A549 (cell line): Measurements from ENCODE around the gene PAX3.

Experiments
- BHLHE40 ChIP-seq: IDR thresholded peaks from 2 replicates; pipeline ENCODE4 v1.6.1; 2012; ENCODE audit warnings: low read depth, low read length, inconsistent platforms
- CHD4 ChIP-seq: fragments of 200-600 bp; sonication (generic); IDR thresholded peaks from 2 replicates; pipeline ENCODE4 v1.6.1; 2016; ENCODE audit warnings: antibody characterized with exemption, mild to moderate bottlenecking, borderline replicate concordance
- EHF ChIP-seq: fragments of 250-450 bp; sonication (Bioruptor Pico); IDR thresholded peaks from 2 replicates; pipeline ENCODE4 v1.5.0; 2020; ENCODE audit warnings: mild to moderate bottlenecking
- EP300 ChIP-seq, 2 experiments: fragments of >200 bp; sonication (Bioruptor Twin); formaldehyde crosslinking; IDR thresholded peaks; 2 replicates in 1 of 2; 3 replicates in 1 of 2; pipeline ENCODE4 v1.6.1; 2016 to 2017
- JUNB ChIP-seq: fragments of >200 bp; sonication (Bioruptor Twin); formaldehyde crosslinking; IDR thresholded peaks from 2 replicates; pipeline ENCODE4 v1.6.1; 2016
- MYC ChIP-seq: IDR thresholded peaks from 2 replicates; pipeline ENCODE4 v1.6.1; 2012; ENCODE audit warnings: mild to moderate bottlenecking, inconsistent platforms, low read length, improper control_type of control experiment, borderline replicate concordance
- PHF8 ChIP-seq: fragments of 200-600 bp; sonication (generic); IDR thresholded peaks from 2 replicates; pipeline ENCODE4 v1.6.1; 2016; ENCODE audit warnings: low read depth, mild to moderate bottlenecking, antibody characterized with exemption, moderate library complexity, borderline replicate concordance
- POLR2A ChIP-seq: IDR thresholded peaks from 2 replicates; pipeline ENCODE4 v1.6.1; 2012; ENCODE audit warnings: mild to moderate bottlenecking, low read length
- SMC3 ChIP-seq: fragments of >200 bp; sonication (Bioruptor Twin); formaldehyde crosslinking; IDR thresholded peaks from 3 replicates; pipeline ENCODE4 v1.6.1; 2018; ENCODE audit warnings: inconsistent platforms
- TF ChIP-seq, protein P1 (sequence below): fragments of >200 bp; sonication (Bioruptor Twin); formaldehyde crosslinking; IDR thresholded peaks from 3 replicates; pipeline ENCODE4 v1.5.1; 2016
- TF ChIP-seq, protein P2 (sequence below): fragments of 200-600 bp; sonication (generic); IDR thresholded peaks from 2 replicates; pipeline ENCODE4 v1.6.1; 2016; ENCODE audit warnings: antibody characterized with exemption, mild to moderate bottlenecking, moderate library complexity

DNA sequence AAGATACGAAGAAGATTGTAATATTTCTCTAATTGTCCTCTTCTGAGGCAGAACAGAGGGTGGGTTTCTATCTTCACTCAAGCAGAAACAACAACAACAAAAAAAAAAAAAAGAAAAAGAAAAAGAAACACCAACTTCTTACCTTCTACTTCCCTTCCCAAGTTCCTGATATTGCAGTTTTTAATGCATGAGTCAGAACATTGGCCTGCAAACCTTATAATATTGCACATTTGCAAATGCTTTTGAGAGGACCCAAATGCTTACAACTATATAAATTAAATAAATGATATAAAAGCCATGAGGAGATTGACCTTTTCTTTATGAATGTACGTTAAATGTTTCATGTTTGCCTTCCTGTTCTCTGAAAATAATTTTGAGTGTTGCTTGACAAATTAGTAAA is 37.3 kb downstream of the PAX3 start:
- TF ChIP-seq, protein P1, sequence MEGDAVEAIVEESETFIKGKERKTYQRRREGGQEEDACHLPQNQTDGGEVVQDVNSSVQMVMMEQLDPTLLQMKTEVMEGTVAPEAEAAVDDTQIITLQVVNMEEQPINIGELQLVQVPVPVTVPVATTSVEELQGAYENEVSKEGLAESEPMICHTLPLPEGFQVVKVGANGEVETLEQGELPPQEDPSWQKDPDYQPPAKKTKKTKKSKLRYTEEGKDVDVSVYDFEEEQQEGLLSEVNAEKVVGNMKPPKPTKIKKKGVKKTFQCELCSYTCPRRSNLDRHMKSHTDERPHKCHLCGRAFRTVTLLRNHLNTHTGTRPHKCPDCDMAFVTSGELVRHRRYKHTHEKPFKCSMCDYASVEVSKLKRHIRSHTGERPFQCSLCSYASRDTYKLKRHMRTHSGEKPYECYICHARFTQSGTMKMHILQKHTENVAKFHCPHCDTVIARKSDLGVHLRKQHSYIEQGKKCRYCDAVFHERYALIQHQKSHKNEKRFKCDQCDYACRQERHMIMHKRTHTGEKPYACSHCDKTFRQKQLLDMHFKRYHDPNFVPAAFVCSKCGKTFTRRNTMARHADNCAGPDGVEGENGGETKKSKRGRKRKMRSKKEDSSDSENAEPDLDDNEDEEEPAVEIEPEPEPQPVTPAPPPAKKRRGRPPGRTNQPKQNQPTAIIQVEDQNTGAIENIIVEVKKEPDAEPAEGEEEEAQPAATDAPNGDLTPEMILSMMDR: no peak
- TF ChIP-seq SMC3 (no peak), POLR2A (no peak), JUNB (no peak), EP300 (IDR thresholded peaks at IDR 0.05) (no peak), PHF8 (no peak), EHF (no peak), BHLHE40 (no peak), CHD4 (no peak), MYC (no peak)
- TF ChIP-seq, protein P2, sequence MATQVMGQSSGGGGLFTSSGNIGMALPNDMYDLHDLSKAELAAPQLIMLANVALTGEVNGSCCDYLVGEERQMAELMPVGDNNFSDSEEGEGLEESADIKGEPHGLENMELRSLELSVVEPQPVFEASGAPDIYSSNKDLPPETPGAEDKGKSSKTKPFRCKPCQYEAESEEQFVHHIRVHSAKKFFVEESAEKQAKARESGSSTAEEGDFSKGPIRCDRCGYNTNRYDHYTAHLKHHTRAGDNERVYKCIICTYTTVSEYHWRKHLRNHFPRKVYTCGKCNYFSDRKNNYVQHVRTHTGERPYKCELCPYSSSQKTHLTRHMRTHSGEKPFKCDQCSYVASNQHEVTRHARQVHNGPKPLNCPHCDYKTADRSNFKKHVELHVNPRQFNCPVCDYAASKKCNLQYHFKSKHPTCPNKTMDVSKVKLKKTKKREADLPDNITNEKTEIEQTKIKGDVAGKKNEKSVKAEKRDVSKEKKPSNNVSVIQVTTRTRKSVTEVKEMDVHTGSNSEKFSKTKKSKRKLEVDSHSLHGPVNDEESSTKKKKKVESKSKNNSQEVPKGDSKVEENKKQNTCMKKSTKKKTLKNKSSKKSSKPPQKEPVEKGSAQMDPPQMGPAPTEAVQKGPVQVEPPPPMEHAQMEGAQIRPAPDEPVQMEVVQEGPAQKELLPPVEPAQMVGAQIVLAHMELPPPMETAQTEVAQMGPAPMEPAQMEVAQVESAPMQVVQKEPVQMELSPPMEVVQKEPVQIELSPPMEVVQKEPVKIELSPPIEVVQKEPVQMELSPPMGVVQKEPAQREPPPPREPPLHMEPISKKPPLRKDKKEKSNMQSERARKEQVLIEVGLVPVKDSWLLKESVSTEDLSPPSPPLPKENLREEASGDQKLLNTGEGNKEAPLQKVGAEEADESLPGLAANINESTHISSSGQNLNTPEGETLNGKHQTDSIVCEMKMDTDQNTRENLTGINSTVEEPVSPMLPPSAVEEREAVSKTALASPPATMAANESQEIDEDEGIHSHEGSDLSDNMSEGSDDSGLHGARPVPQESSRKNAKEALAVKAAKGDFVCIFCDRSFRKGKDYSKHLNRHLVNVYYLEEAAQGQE: no peak
